K562 (cell line): ENCODE results near the gene STPG4. TPM values are rescaled to one million over a fixed set of nuclear protein-coding genes. Genes with fewer than 3 reads are reported as not detected.
A peak's percentile ranks its signal among the peaks of the same experiment; 100 is the strongest.

Experiments used
- ATAC-seq: fragments of 200-7000 bp; cut with Tn5 transposase; 3 replicates; pipeline ENCODE4 v1.9.1; 2020; ENCODE audit warnings: moderate library complexity
- BruUV-seq: library from RNA; stranded (reverse); fragments of 400-500 nt; replicated peaks from 2 replicates; lab custom pipeline; 2021; lab: Mats Ljungman, UMichigan
- CTCF ChIA-PET: fragments of 300-600 bp; formaldehyde crosslinking; extraction: SDS; loops from one replicate; lab custom pipeline; 2021; ENCODE audit warnings: low intra/inter-chr PET ratio; lab: Yijun Ruan, JAX
- POLR2A ChIA-PET: fragments of 300-600, 350-650 bp; sonication (Branson Sonifier 250); formaldehyde crosslinking; extraction: SDS; loops from one replicate; lab custom pipeline; 2021; ENCODE audit warnings: antibody characterized with exemption, inconsistent platforms; lab: Yijun Ruan, JAX
- DNase-seq, 4 experiments: peaks; one replicate each; pipeline versions ENCODE4 v3.0.0 to v3.0.0-alpha.2; 2011 to 2018; ENCODE audit warnings: low spot score in 3 of 4, mixed read lengths in 3 of 4; ENCODE audit errors: extremely low read depth in 1 of 4
- FAIRE-seq: peaks from 2 replicates; lab custom pipeline; 2011; peaks lifted over from hg19 to GRCh38; lab: Jason Lieb, UNC
- H2AFZ ChIP-seq: 2 replicates; pipeline ENCODE4 v1.6.0; 2011; ENCODE audit warnings: low read depth, low read length, control low read depth, inconsistent platforms
- H3K27ac ChIP-seq: fragments of 200-600 bp; 3 replicates; pipeline ENCODE4 v1.8.0; 2011; ENCODE audit warnings: low read depth, mild to moderate bottlenecking, control low read depth, inconsistent platforms, low read length, moderate library complexity, mixed read lengths; ENCODE audit errors: extremely low read depth
- H3K27me3 ChIP-seq, 2 experiments: fragments of 300-600 bp in 1 of 2; 2 replicates in 1 of 2; 3 replicates in 1 of 2; pipeline versions ENCODE4 v1.6.0 to v1.8.0; 2011; ENCODE audit warnings: inconsistent platforms in 2 of 2, low read length in 2 of 2, mild to moderate bottlenecking in 1 of 2, mixed read lengths in 1 of 2, moderate library complexity in 1 of 2; ENCODE audit not compliant: control insufficient read depth in 2 of 2, insufficient read depth in 2 of 2
- H3K36me3 ChIP-seq: fragments of 300-600 bp; 3 replicates; pipeline ENCODE4 v1.8.0; 2011; ENCODE audit warnings: mild to moderate bottlenecking, low read length, inconsistent platforms; ENCODE audit not compliant: control insufficient read depth, insufficient read depth
- H3K4me1 ChIP-seq, 2 experiments: fragments of 200-600 bp in 1 of 2; replicated peaks in 1 of 2; 2 replicates in 1 of 2; 3 replicates in 1 of 2; pipeline versions ENCODE4 v1.5.1 to v1.8.0; 2011; ENCODE audit warnings: inconsistent platforms in 2 of 2, low read length in 2 of 2, mild to moderate bottlenecking in 1 of 2, mixed read lengths in 1 of 2, moderate library complexity in 1 of 2; ENCODE audit not compliant: control insufficient read depth in 2 of 2, insufficient read depth in 2 of 2
- H3K4me2 ChIP-seq: 2 replicates; pipeline ENCODE4 v1.6.1; 2011; ENCODE audit warnings: low read length, control low read depth, inconsistent platforms, mixed read lengths; ENCODE audit not compliant: insufficient read depth
- H3K4me3 ChIP-seq: fragments of 200-600 bp; sonication (generic), shearing (Covaris generic); 2 replicates; pipeline ENCODE4 v1.5.1; 2016; ENCODE audit warnings: control low read depth, inconsistent platforms
- H3K79me2 ChIP-seq: fragments of 200-600 bp; 3 replicates; pipeline ENCODE4 v1.8.0; 2011; ENCODE audit warnings: low read length, inconsistent platforms; ENCODE audit not compliant: control insufficient read depth, insufficient read depth
- H3K9ac ChIP-seq, 2 experiments: 2 replicates each; pipeline versions ENCODE4 v1.6.0 to v1.6.1; 2011; ENCODE audit warnings: low read depth in 2 of 2, low read length in 2 of 2, control low read depth in 1 of 2, inconsistent platforms in 1 of 2, mild to moderate bottlenecking in 1 of 2, mixed read lengths in 1 of 2; ENCODE audit not compliant: insufficient read depth in 1 of 2
- H3K9me1 ChIP-seq: one replicate; pipeline ENCODE4 v1.6.0; 2011; ENCODE audit warnings: inconsistent platforms, mild to moderate bottlenecking, low read length, moderate library complexity; ENCODE audit not compliant: control insufficient read depth, insufficient read depth
- H3K9me3 ChIP-seq: replicated peaks from 2 replicates; pipeline ENCODE4 v1.5.1; 2011; ENCODE audit warnings: low read depth, low read length, inconsistent platforms; ENCODE audit not compliant: control insufficient read depth, insufficient read depth
- H4K20me1 ChIP-seq: replicated peaks from 2 replicates; pipeline ENCODE4 v1.6.1; 2011; ENCODE audit warnings: low read length, inconsistent platforms, mixed read lengths; ENCODE audit not compliant: control insufficient read depth, insufficient read depth
- BRD4 ChIP-seq: fragments of 200-600 bp; sonication (generic); IDR thresholded peaks from 2 replicates; pipeline ENCODE4 v1.6.1; 2017; ENCODE audit warnings: inconsistent platforms
- ESRRB ChIP-seq: fragments of 250-450 bp; sonication (Bioruptor Pico); IDR thresholded peaks from 2 replicates; pipeline ENCODE4 v1.5.0; 2020; ENCODE audit warnings: mild to moderate bottlenecking, moderate library complexity, borderline replicate concordance
- GABPB1 ChIP-seq: sonication (generic); formaldehyde crosslinking; IDR thresholded peaks from 2 replicates; pipeline ENCODE4 v1.8.0; 2022; ENCODE audit warnings: mild to moderate bottlenecking, missing genetic modification reagents
- HDAC2 ChIP-seq: fragments of 450-650 bp; IDR thresholded peaks from 2 replicates; pipeline ENCODE4 v1.6.1; 2016; ENCODE audit warnings: mild to moderate bottlenecking
- IRF1 ChIP-seq: sonication (generic); formaldehyde crosslinking; IDR thresholded peaks from 2 replicates; pipeline ENCODE4 v1.8.0; 2022; ENCODE audit warnings: missing genetic modification reagents, mild to moderate bottlenecking, borderline replicate concordance
- JUND ChIP-seq, 2 experiments: IDR thresholded peaks; 2 replicates in 1 of 2; 3 replicates in 1 of 2; pipeline ENCODE4 v1.6.1; 2011; ENCODE audit warnings: borderline replicate concordance in 2 of 2, low read depth in 2 of 2, low read length in 2 of 2, improper control_type of control experiment in 1 of 2, missing biosample characterization in 1 of 2, missing genetic modification characterization in 1 of 2, missing genetic modification reagents in 1 of 2
- NCOR1 ChIP-seq: fragments of 450-650 bp; IDR thresholded peaks from 2 replicates; pipeline ENCODE4 v1.6.1; 2016; ENCODE audit warnings: mild to moderate bottlenecking, moderate library complexity
- NR0B1 ChIP-seq: fragments of 450-650 bp; IDR thresholded peaks from one replicate; pipeline ENCODE4 v1.6.1; 2018; ENCODE audit warnings: mild to moderate bottlenecking, moderate library complexity; ENCODE audit not compliant: partially characterized antibody
- PATZ1 ChIP-seq: fragments of 250-450 bp; sonication (Bioruptor Pico); IDR thresholded peaks from 2 replicates; pipeline ENCODE4 v1.5.0; 2020; ENCODE audit warnings: mild to moderate bottlenecking, borderline replicate concordance
- PRPF4 ChIP-seq: fragments of 200-400 bp; formaldehyde crosslinking; IDR thresholded peaks from one replicate; pipeline ENCODE4 v1.6.1; 2017; ENCODE audit warnings: low read length, low read depth, mild to moderate bottlenecking; ENCODE audit not compliant: insufficient read depth, poor library complexity, severe bottlenecking
- SRF ChIP-seq, 2 experiments: fragments of 250-450, 450-650 bp in 1 of 2; sonication (Bioruptor Pico) in 1 of 2; sonication (generic) in 1 of 2; formaldehyde crosslinking; IDR thresholded peaks; 2 replicates each; pipeline versions ENCODE4 v1.5.0 to v1.5.1; 2020 to 2022; ENCODE audit warnings: mild to moderate bottlenecking in 1 of 2, missing genetic modification reagents in 1 of 2
- STAT6 ChIP-seq: sonication (generic); formaldehyde crosslinking; IDR thresholded peaks from 2 replicates; pipeline ENCODE4 v1.8.1; 2023; ENCODE audit warnings: mild to moderate bottlenecking, missing genetic modification reagents
- ZNF551 ChIP-seq: fragments of 250-450 bp; sonication (Bioruptor Pico); IDR thresholded peaks from 2 replicates; pipeline ENCODE4 v1.5.0; 2021; ENCODE audit warnings: mild to moderate bottlenecking, moderate library complexity
- WGBS: fragments of 100-300 bp; shearing (Covaris generic); methylation state at CpG from one replicate; pipeline ENCODE4 v1.1.6; 2016; ENCODE audit warnings: low coverage, mixed read lengths; ENCODE audit not compliant: insufficient coverage; ENCODE audit errors: missing lambda C conversion rate; 5-methylcytosine and 5-hydroxymethylcytosine counted together
- in situ Hi-C: fragments of 300-500 bp; cut with MboI; formaldehyde crosslinking; loops from 4 replicates; pipeline ENCODE4 v1.15.0; 2018; ENCODE audit warnings: inconsistent platforms, mixed read lengths
- intact Hi-C: fragments of 100-400 bp; cut with micrococcal nuclease; formaldehyde crosslinking; loops from 2 replicates; pipeline ENCODE4 v1.14.2; 2022
- polyA plus RNA-seq, 8 experiments: library from polyadenylated mRNA; depleted of rRNA in 4 of 8; stranded (reverse) in 5 of 8; unstranded in 3 of 8; fragments of >200 nt; fragmentation: Nextera tagmentation in 2 of 8; fragmentation: Illumina TruSeq in 1 of 8; extraction: Ambion mirVana in 2 of 8; extraction: Trizol in 1 of 8; gene quantifications; 2 replicates each; pipeline versions ENCODE4 v1.2.1 to v1.2.3, GENCODE V29; 2011 to 2014; ENCODE audit warnings: inconsistent platforms in 1 of 8, missing spikeins in 1 of 8
- total RNA-seq, 7 experiments: library from RNA; depleted of rRNA in 6 of 7; stranded (reverse); fragments of >200 nt in 6 of 7; fragmentation: Illumina TruSeq in 2 of 7; extraction: Trizol in 2 of 7; gene quantifications; 2 replicates each; pipeline versions ENCODE4 v1.2.1 to v1.2.3, GENCODE V29; 2011 to 2021; ENCODE audit warnings: low replicate concordance in 1 of 7

Gene STPG4
- total and polyA plus RNA-seq, 9 of the 15 experiments (the other 6 are each of a cell fraction or from before 2014, with no cell fraction given) = 0.10 to 0.68 (median 0.22) TPM; not detected in 6

- TF ChIP-seq IRF1 (CRISPR knock-in tag) (no peak), BRD4 (no peak), ZNF551 (CRISPR knock-in tag) (no peak), NR0B1 (no peak), NCOR1 (no peak)
Observed at GRCh38 chr2:47180531-47180930, 25.4 kb upstream of the STPG4 start (continued).

- BruUV-seq = no TSS peak
- FAIRE-seq (peak; percentile 67), DNase-seq (peak in 2 of 4 experiments; percentile 36 to 60), ATAC-seq (no peak)
- Histone ChIP-seq H4K20me1 (peaks cover 11% of the 10 kb centered on the region), H3K9me1 (no peaks in the 10 kb centered on the region), H3K4me3 (no peak overlapping the region), H3K9ac (no peak overlapping the region), H3K36me3 (no peaks in the 10 kb centered on the region; the same call in 2 of the 3 replicates), H3K27ac (no peak overlapping the region), H2AFZ (peak overlapping the region; percentile 56; the same call in 1 of the 2 replicates), H3K79me2 (peaks cover 22% of the 10 kb centered on the region), H3K9me3 (no peaks in the 10 kb centered on the region), H3K4me1 (peaks cover 7 to 17% of the 10 kb centered on the region in 2 experiments; a peak in 4 of 5 replicates), H3K4me2 (no peak overlapping the region), H3K27me3 (no peaks in the 10 kb centered on the region; a peak in 1 of 5 replicates)
- WGBS = 48% methylated on average over 4 of the region's 6 CpGs
- ChIA-PET POLR2A (interaction anchor here (0.7 to 1.2 kb wide), 2 partner anchors 14 to 132 kb away, joined by 3 to 4 read pairs; no protein-coding TSS in a partner anchor), CTCF (no interaction called here)
- intact Hi-C loops (no loop called here), in situ Hi-C loops (no loop called here)
- no peak for TF ChIP-seq PRPF4
- no peak for TF ChIP-seq ESRRB (CRISPR knock-in tag)
- TF ChIP-seq HDAC2 = 0 out of 2 replicates have a peak, but pooled peaks have one; percentile 53
- no peak for TF ChIP-seq STAT6
- TF ChIP-seq JUND (IDR thresholded peaks at IDR 0.05; ENCODE audit: borderline replicate concordance, low read depth, low read length) = no peak; the same call in 1 of the 2 replicates
- TF ChIP-seq JUND (tag; IDR thresholded peaks at IDR 0.05; ENCODE audit: borderline replicate concordance, low read depth, low read length) = peak; percentile 22; the same call in 1 of the 3 replicates
- TF ChIP-seq PATZ1 (CRISPR knock-in tag) = no peak
- peak in 1 of 2 experiments; percentile 64; a peak in 2 of 4 replicates for TF ChIP-seq SRF (CRISPR knock-in tag; IDR thresholded peaks at IDR 0.05)
- no peak for TF ChIP-seq GABPB1 (CRISPR knock-in tag)
Observed at GRCh38 chr2:47179388-47179787, 24.3 kb upstream of the STPG4 start.
